HUES6 (cell line): Measurements from ENCODE around the gene JMJD8.
A peak's percentile ranks its signal among the peaks of the same experiment; 100 is the strongest.

ENCODE experiments used
- H3K27ac ChIP-seq: 2 replicates; pipeline ENCODE4 v1.7.0; 2013; ENCODE audit warnings: low read depth, mild to moderate bottlenecking, low read length, inconsistent platforms
- H3K27me3 ChIP-seq: 2 replicates; pipeline ENCODE4 v1.6.1; 2013; ENCODE audit warnings: low read length; ENCODE audit not compliant: control insufficient read depth, insufficient read depth
- H3K36me3 ChIP-seq: 2 replicates; pipeline ENCODE4 v1.6.1; 2013; ENCODE audit warnings: low read length; ENCODE audit not compliant: control insufficient read depth, insufficient read depth
- H3K4me1 ChIP-seq: 2 replicates; pipeline ENCODE4 v1.6.1; 2013; ENCODE audit warnings: low read length; ENCODE audit not compliant: control insufficient read depth, insufficient read depth
- H3K4me3 ChIP-seq: 2 replicates; pipeline ENCODE4 v1.5.1; 2013; ENCODE audit warnings: low read depth, low read length
- H3K9ac ChIP-seq: one replicate; pipeline ENCODE4 v1.6.1; 2013; ENCODE audit warnings: mild to moderate bottlenecking, low read length
- H3K9me3 ChIP-seq: 2 replicates; pipeline ENCODE4 v1.6.1; 2013; ENCODE audit warnings: low read depth, low read length; ENCODE audit not compliant: control insufficient read depth, insufficient read depth

The JMJD8 gene

DNA sequence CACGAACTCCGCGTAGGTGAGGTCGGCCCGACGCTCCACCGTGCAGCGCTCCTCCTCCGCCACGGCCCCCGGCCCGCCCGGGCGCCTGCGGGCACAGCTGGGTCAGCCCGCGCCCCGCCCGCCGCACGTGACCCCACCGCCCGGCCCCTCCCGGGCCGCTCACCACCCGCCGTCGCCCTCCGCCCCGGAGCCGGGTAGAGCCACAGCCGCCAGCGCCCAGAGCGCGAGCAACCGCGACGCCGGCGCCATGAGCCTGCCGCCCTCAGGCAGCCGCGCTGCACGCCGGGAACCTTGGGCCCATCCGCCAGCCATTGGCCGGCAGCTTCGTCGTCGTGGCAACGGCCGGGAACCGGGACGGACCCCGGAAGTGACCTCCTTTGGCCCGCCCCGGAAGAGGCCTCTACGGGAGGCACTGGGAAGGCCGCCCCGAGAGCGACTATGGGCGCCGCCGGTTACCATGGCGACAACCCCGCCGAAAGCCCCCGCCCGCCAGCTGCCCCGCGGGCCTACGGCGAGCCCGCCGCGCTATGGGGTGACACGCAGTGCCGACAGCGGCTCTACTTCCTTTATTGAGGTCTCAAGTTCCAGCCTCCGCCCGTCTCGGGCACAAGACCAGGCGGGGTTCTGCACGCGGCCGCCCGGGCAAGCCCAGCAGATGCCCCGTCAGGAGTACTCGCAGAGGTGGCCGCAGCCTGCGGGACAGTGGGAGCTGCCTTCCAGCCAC, at the start of gene JMJD8:
JMJD8 (minus strand) TSS at position 264 of the 724 bp plus-strand sequence; CDS start at position 249, 15 bp downstream.
- peak within 1 kb of the TSS; percentile 70; the same call in 1 of the 2 replicates for H3K27ac ChIP-seq
- H3K27me3 ChIP-seq: no peaks in the 10 kb centered on the region
- peak within 1 kb of the TSS; percentile 91 for H3K9ac ChIP-seq
- peaks cover 42% of the 10 kb centered on the region for H3K36me3 ChIP-seq
- H3K4me1 ChIP-seq: peaks cover 21% of the 10 kb centered on the region
- H3K9me3 ChIP-seq: no peaks in the 10 kb centered on the region
- H3K4me3 ChIP-seq: peak within 1 kb of the TSS; percentile 98

DNA sequence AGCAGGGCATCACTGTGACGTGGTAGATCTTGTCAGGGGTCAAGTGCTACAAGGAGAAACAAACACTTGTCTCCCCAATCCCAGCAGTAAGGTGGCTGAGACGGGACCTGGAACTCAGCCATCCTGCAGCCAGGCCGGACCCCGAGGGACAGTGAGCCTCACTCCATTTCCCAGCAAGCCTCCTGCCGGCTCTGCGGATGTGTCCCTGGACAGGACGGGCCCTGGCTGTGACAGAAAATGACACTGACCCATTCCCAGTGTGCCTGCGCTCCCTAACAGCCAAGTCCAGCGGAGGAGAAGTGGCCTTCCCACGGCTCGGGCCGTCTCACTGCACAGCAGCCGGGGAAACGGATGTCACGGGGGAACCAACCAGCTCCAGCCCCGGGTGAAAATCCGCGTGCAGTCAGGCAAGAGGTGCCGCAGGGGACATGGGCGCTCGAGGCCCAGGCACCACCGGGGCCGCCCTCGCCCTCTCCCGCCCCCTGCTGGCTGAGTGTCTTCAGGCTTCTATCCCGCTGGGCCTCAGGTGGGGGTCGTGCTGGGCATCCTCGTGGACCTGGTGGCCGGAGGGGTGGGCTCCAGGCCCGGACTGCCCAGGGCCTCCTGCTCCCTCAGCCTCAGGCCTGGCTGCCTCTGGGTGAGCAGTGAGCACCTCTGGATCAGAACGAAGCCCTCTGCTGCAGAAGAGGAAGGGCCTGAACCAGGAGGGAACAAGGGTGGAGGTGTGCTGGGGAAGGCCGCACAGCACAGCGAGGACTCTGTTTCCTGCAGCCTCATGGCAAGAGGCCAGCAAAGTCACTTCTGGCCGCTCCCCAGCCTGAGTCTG, 49.5 kb upstream of the JMJD8 start:
- Histone ChIP-seq H3K4me1 (peaks cover 8% of the 10 kb centered on the region), H3K4me3 (no peak overlapping the region), H3K27me3 (no peaks in the 10 kb centered on the region), H3K27ac (no peak overlapping the region), H3K9me3 (no peaks in the 10 kb centered on the region), H3K36me3 (peaks cover 52% of the 10 kb centered on the region), H3K9ac (no peak overlapping the region)

GRCh38 chr16:732936-733335, 48.8 kb upstream of the JMJD8 start:
- Histone ChIP-seq H3K9ac (no peak overlapping the region), H3K27me3 (no peaks in the 10 kb centered on the region), H3K27ac (no peak overlapping the region), H3K4me1 (peaks cover 9% of the 10 kb centered on the region), H3K36me3 (peaks cover 52% of the 10 kb centered on the region), H3K9me3 (no peaks in the 10 kb centered on the region), H3K4me3 (no peak overlapping the region)

- Histone ChIP-seq H3K9me3 (no peaks in the 10 kb centered on the region), H3K4me1 (peaks cover 3% of the 10 kb centered on the region; the same call in 1 of the 2 replicates), H3K4me3 (no peak overlapping the region), H3K36me3 (peaks cover 50% of the 10 kb centered on the region), H3K9ac (no peak overlapping the region), H3K27ac (no peak overlapping the region), H3K27me3 (peaks cover 5% of the 10 kb centered on the region; the same call in 1 of the 2 replicates)
Observed at GRCh38 chr16:732332-732731, 48.2 kb upstream of the JMJD8 start.

- Histone ChIP-seq H3K4me3 (no peak overlapping the region), H3K9me3 (no peaks in the 10 kb centered on the region), H3K36me3 (peaks cover 38% of the 10 kb centered on the region), H3K27me3 (peaks cover 14% of the 10 kb centered on the region), H3K27ac (no peak overlapping the region), H3K4me1 (peaks cover 3% of the 10 kb centered on the region; the same call in 1 of the 2 replicates), H3K9ac (no peak overlapping the region)
Observed at GRCh38 chr16:730666-731509, 46.8 kb upstream of the JMJD8 start.

- Histone ChIP-seq H3K36me3 (peaks cover 29% of the 10 kb centered on the region), H3K27me3 (peaks cover 19% of the 10 kb centered on the region), H3K4me3 (no peak overlapping the region), H3K9me3 (no peaks in the 10 kb centered on the region), H3K27ac (no peak overlapping the region), H3K4me1 (peaks cover 3% of the 10 kb centered on the region; the same call in 1 of the 2 replicates), H3K9ac (no peak overlapping the region)
Observed at GRCh38 chr16:729768-730665, 45.9 kb upstream of the JMJD8 start.

- Histone ChIP-seq H3K27me3 (peaks cover 19% of the 10 kb centered on the region), H3K4me3 (peak overlapping the region; percentile 71), H3K4me1 (peaks cover 3% of the 10 kb centered on the region; the same call in 1 of the 2 replicates), H3K9ac (no peak overlapping the region), H3K9me3 (no peaks in the 10 kb centered on the region), H3K27ac (no peak overlapping the region), H3K36me3 (peaks cover 21% of the 10 kb centered on the region)
Observed at GRCh38 chr16:728890-729744, 45.0 kb upstream of the JMJD8 start.

DNA sequence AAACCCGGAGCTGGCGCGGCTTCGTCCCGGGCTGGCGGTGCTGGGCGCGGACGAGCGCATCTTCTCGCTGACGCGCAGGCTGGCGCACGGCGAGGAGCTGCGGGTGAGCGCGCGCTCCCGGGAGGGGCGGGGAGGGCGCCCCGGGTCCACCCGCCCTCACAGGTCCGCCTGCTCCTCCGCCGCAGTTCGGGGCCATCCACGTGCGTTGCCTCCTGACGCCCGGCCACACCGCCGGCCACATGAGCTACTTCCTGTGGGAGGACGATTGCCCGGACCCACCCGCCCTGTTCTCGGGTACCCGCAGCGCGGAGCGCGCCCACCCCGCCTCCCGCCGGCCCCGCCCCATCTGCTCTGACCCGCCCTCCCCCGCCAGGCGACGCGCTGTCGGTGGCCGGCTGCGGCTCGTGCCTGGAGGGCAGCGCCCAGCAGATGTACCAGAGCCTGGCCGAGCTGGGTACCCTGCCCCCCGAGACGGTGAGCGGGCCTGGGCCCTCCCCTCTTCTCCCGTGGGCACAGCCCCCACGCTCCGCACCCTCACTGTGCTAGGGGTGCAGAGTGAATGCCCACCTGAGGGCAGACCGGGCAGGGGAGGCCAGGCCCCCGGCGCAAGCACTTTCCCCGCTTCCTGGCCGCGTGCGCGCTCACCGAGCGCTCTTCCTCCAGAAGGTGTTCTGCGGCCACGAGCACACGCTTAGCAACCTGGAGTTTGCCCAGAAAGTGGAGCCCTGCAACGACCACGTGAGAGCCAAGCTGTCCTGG, 44.2 kb upstream of the JMJD8 start:
- H3K9ac ChIP-seq: peak overlapping the region; percentile 69

More for the DNA sequence above, 44.2 kb upstream of the JMJD8 start:
- Histone ChIP-seq H3K27ac (no peak overlapping the region), H3K4me3 (peak overlapping the region; percentile 71), H3K4me1 (peaks cover 3% of the 10 kb centered on the region; the same call in 1 of the 2 replicates), H3K36me3 (peaks cover 15% of the 10 kb centered on the region), H3K27me3 (peaks cover 19% of the 10 kb centered on the region), H3K9me3 (no peaks in the 10 kb centered on the region)
